Heart right ventricle (tissue), 16 donors: ENCODE results near the gene ACSM4. TPM values are rescaled to one million over a fixed set of nuclear protein-coding genes. Genes with fewer than 3 reads are reported as not detected.

Experiments
- ATAC-seq, 8 donors: fragments of 200-7000 bp; cut with Tn5 transposase; one replicate each; pipeline ENCODE4 v1.9.1; 2020; ENCODE audit warnings: mild to moderate bottlenecking in 8 of 8, moderate library complexity in 8 of 8, moderate number of reproducible peaks in 1 of 8
- DNase-seq, 2 donors: peaks; one replicate each; pipeline ENCODE4 v3.0.0-alpha.2; 2020
- H3K27ac ChIP-seq, 10 donors: fragments of 200-600 bp; sonication (generic) in 2 of 10; one replicate each; pipeline versions ENCODE4 v1.5.0 to v1.8.0; 2020 to 2022; ENCODE audit warnings: mild to moderate bottlenecking in 3 of 10
- H3K27me3 ChIP-seq, 7 donors: fragments of 200-600 bp; one replicate each; pipeline ENCODE4 v1.8.0; 2021 to 2022; ENCODE audit warnings: mild to moderate bottlenecking in 2 of 7
- H3K36me3 ChIP-seq, 9 donors: fragments of 200-600 bp; sonication (generic) in 1 of 9; one replicate each; pipeline versions ENCODE4 v1.5.0 to v1.8.0; 2020 to 2022; ENCODE audit warnings: mild to moderate bottlenecking in 2 of 9
- H3K4me1 ChIP-seq, 9 donors: fragments of 200-600 bp; sonication (generic) in 1 of 9; one replicate each; pipeline versions ENCODE4 v1.5.0 to v1.8.0; 2020 to 2022; ENCODE audit warnings: mild to moderate bottlenecking in 4 of 9
- H3K4me3 ChIP-seq, 10 donors: fragments of 200-600 bp; sonication (generic) in 2 of 10; one replicate each; pipeline versions ENCODE4 v1.5.0 to v1.8.0; 2020 to 2022; ENCODE audit warnings: mild to moderate bottlenecking in 7 of 10, moderate library complexity in 2 of 10
- H3K9me3 ChIP-seq, 11 donors: fragments of 200-600 bp in 10 of 11; sonication (generic) in 2 of 11; one replicate each; pipeline versions ENCODE4 v1.5.0 to v1.8.0; 2013 to 2022; ENCODE audit warnings: mild to moderate bottlenecking in 2 of 11, control low read depth in 1 of 11, moderate library complexity in 1 of 11
- WGBS, 2 donors: extraction: QIAGEN DNeasy Blood & Tissue Kit; methylation state at CpG; one replicate each; pipeline ENCODE4 v1.1.7; 2013; ENCODE audit warnings: inconsistent platforms in 1 of 2; 5-methylcytosine and 5-hydroxymethylcytosine counted together
- intact Hi-C, 10 donors: fragments of 100-400 bp; cut with DNase I; formaldehyde crosslinking; loops; one replicate each; pipeline versions ENCODE4 v1.11.1 to v1.14.2; 2022
- polyA plus RNA-seq, 2 donors: library from polyadenylated mRNA; stranded (reverse); fragments of 200-250 nt; gene quantifications; one replicate each; pipeline ENCODE4 v1.2.3, GENCODE V29; 2013
- total RNA-seq, 10 donors: library from RNA; stranded (reverse); fragmentation: NEBNext Ultra II Directional in 3 of 10; extraction: Animal tissue kit (Norgen Biotek cat#: 25700) in 3 of 10; gene quantifications; one replicate each; pipeline versions ENCODE4 v1.2.1 to v1.2.4, GENCODE V29; 2021 to 2023
- TF ChIP-seq, protein P1 (sequence below), 9 donors: fragments of 200-600 bp; sonication (generic) in 2 of 9; IDR thresholded peaks; one replicate each; pipeline versions ENCODE4 v1.5.0 to v1.8.0; 2021 to 2022; ENCODE audit warnings: antibody characterized with exemption in 9 of 9, mild to moderate bottlenecking in 5 of 9, moderate library complexity in 1 of 9
- donor health status: Arrhythmogenic right ventricular cardiomyopathy.
- donor health status: ischemic (EF 13 %, LVEDD 7.1; RV severe dilation, severe dysfunction).
- donor health status: healthy with polysubstance abuse.
- donor health status: DM: no; HTN: yes; CAD: no.
- donor health status: DM: no; HTN: no; CAD: no.
- donor health status: ischemic (EF 25% LVEDD 6.9; RV normal size, moderate dysfunction).
- donor health status: ischemic (EF 25% LVEDD 5.7; RV mildly dilated, moderate dysfunction).
- donor health status: healthy.
- donor health status: DM: yes; HTN: yes; CAD: no.
- donor health status: Ischemic cardiomyopathy.
- donor health status: ischemic (EF 35%, LVEDD 5.7; RV mildly dilated, moderate dysfunction).
- donor health status: nonischemic (EF 11% LVEDD 7.7; RV severe dilation, severe dysfunction).
- donor health status: DM: yes; HTN: yes; CAD: no.
- donor health status: PGD.
- donor health status: ischemic (EF 29% LVEDD 5.4; RV normal size, mild dysfunction).
- donor health status: nonischemic (EF 23%, LVEDD 6.1; RV moderate dilation, normal function).

Gene ACSM4
- total and polyA plus RNA-seq, 12 donors: not detected

DNA sequence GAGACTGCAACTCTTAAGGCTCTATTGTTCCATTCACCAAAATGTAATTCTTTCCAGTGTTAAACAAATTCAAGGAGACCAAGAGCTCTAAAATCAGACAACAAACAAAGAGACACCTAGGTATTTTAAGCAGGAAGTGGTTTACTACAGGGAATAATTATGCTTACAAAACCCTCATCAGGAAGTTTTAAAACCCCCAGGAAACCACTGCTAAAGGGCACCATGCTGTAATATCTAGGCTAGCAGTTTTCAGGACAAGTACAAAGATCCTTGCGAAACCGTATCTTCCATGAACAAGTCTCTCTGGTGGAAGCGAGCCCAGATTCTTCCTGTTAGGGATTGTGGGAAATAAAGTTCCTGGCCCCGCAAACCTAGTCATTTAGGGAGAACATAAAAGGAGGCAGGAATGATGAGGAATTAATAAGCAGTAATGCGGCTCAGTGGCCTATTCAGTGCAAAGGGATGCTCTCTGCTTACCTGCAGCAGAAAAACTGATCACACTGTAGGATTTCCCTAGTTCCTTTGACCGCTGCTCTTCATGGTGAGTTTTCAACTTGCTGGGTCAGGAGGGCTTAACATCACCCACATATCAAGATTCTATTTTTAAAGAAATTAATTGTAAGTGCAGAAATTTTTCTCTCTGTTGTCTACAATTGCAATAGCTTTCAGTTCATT lies 42.8 kb downstream of the ACSM4 start:
- Histone ChIP-seq H3K27ac (no peak overlapping the region), H3K36me3 (no peaks in the 10 kb centered on the region), H3K27me3 (no peaks in the 10 kb centered on the region), H3K4me3 (no peak overlapping the region), H3K4me1 (peaks cover 0 to 28% (median 0%) of the 10 kb centered on the region in 9 donors), H3K9me3 (peaks cover 0 to 24% (median 2%) of the 10 kb centered on the region in 11 donors)
- ATAC-seq: no peak
- DNase-seq: no peak
- intact Hi-C loops: no loop called here
- WGBS, 2 donors: 81 to 87% methylated on average over 6 of the region's 6 CpGs
- TF ChIP-seq, protein P1, sequence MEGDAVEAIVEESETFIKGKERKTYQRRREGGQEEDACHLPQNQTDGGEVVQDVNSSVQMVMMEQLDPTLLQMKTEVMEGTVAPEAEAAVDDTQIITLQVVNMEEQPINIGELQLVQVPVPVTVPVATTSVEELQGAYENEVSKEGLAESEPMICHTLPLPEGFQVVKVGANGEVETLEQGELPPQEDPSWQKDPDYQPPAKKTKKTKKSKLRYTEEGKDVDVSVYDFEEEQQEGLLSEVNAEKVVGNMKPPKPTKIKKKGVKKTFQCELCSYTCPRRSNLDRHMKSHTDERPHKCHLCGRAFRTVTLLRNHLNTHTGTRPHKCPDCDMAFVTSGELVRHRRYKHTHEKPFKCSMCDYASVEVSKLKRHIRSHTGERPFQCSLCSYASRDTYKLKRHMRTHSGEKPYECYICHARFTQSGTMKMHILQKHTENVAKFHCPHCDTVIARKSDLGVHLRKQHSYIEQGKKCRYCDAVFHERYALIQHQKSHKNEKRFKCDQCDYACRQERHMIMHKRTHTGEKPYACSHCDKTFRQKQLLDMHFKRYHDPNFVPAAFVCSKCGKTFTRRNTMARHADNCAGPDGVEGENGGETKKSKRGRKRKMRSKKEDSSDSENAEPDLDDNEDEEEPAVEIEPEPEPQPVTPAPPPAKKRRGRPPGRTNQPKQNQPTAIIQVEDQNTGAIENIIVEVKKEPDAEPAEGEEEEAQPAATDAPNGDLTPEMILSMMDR (IDR thresholded peaks at IDR 0.05): no peak

GRCh38 chr12:7349418-7349817 lies 45.5 kb downstream of the ACSM4 start:
- Histone ChIP-seq H3K27me3 (no peaks in the 10 kb centered on the region), H3K27ac (no peak overlapping the region), H3K4me3 (no peak overlapping the region), H3K4me1 (peaks cover 0 to 29% (median 0%) of the 10 kb centered on the region in 9 donors), H3K9me3 (peaks cover 0 to 15% (median 0%) of the 10 kb centered on the region in 11 donors), H3K36me3 (no peaks in the 10 kb centered on the region)
- ATAC-seq: no peak
- DNase-seq: no peak
- TF ChIP-seq, protein P1 (IDR thresholded peaks at IDR 0.05): no peak
- 73 to 78% methylated on average over 4 of the region's 4 CpGs for WGBS, 2 donors
- intact Hi-C loops: no loop called here

DNA sequence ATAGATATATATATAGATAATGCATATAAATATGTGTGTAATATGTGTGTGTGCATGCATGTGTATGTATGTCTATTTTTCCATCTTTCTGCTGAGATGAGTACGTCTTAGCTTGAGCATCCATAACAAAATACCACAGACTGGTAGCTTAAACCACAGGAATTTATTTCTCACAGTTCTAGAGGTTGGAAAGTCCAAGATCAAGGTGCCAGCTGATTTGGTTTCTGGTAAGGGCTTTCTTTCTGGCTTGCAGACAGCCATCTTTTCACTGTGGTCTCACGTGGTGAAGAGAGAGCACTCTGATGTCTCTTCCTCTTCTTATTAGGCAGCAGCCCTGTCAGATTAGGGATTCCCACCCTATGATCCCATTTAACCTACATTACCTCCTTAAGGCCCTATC lies 47.3 kb downstream of the ACSM4 start:
- no peak for ATAC-seq

GRCh38 chr12:7352661-7353060 lies 48.8 kb downstream of the ACSM4 start:
- H3K4me1 ChIP-seq: peaks cover 0 to 4% (median 0%) of the 10 kb centered on the region in 9 donors
- H3K27me3 ChIP-seq: peaks cover 0 to 6% (median 0%) of the 10 kb centered on the region in 7 donors
- no peak for ATAC-seq
- no peak for DNase-seq
- no peak overlapping the region for H3K27ac ChIP-seq
- peaks cover 0 to 5% (median 0%) of the 10 kb centered on the region in 9 donors for H3K36me3 ChIP-seq
- no peak overlapping the region for H3K4me3 ChIP-seq
- TF ChIP-seq, protein P1 (IDR thresholded peaks at IDR 0.05): no peak
- no peaks in the 10 kb centered on the region for H3K9me3 ChIP-seq
- intact Hi-C loops: no loop called here

More for the DNA sequence above, 47.3 kb downstream of the ACSM4 start:
- intact Hi-C loops: no loop called here
- Histone ChIP-seq H3K36me3 (no peaks in the 10 kb centered on the region), H3K4me1 (peaks cover 0 to 15% (median 0%) of the 10 kb centered on the region in 9 donors), H3K27me3 (no peaks in the 10 kb centered on the region), H3K4me3 (no peak overlapping the region), H3K9me3 (no peaks in the 10 kb centered on the region), H3K27ac (no peak overlapping the region)
- 51 to 64% methylated on average over 2 of the region's 2 CpGs for WGBS, 2 donors
- no peak for DNase-seq
- TF ChIP-seq, protein P1 (IDR thresholded peaks at IDR 0.05): no peak
